Stimulated activated CD8-positive, alpha-beta memory T cell treated with anti-CD3 and anti-CD28 coated beads, Interleukin-4, amount 100 ng/mL, for 48 hours (primary cell): ENCODE measurements around the gene UBN2.
"Not testable (repeated sequence)": the region's sequence is repeated elsewhere in the genome, so short reads cannot be mapped to it uniquely, and the experiment has no call there.

Source experiments
- DNase-seq: peaks from one replicate; pipeline ENCODE4 v3.0.0-alpha.2; 2020

Gene UBN2

DNA sequence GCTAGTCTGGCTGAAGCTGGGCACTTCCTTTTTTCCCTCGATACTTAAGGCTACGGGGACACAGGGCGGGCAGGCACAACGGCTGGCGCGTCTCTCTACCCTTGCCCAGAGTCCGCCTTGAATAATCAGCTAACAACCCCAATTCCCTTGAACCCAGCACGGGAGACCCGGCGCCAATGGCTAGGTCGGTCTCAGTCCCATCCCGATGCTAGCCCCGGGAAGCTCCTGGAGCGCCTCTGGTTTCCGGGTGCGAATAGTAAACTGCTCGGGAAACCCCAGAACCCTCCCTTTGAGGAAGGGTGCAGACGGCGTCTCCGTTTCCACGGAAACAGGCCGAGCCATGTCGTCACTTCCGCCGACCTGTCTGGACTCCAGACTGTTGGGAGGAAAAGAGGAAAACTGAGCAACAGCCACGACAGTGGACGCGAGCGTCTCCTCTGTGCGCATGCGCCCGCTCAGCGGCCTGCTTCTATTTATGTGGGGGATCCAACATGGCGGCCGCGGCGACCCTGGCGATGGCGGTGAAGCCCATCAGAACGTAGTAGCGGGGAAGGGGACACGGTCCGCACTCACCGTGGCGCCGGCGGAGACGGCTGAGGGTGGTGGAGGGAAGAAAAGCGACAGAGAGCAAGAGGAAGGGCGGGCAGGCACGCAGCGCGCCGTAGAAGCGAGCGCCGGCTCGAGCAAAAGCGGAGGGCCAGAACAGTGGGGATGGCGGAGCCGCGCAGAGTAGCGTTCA lies at the start of gene UBN2:
TSS of gene UBN2 (plus strand) at position 464 of the 739 bp plus-strand sequence. CDS start at position 712, 248 bp downstream.
- DNase-seq = peak; percentile 97

DNA sequence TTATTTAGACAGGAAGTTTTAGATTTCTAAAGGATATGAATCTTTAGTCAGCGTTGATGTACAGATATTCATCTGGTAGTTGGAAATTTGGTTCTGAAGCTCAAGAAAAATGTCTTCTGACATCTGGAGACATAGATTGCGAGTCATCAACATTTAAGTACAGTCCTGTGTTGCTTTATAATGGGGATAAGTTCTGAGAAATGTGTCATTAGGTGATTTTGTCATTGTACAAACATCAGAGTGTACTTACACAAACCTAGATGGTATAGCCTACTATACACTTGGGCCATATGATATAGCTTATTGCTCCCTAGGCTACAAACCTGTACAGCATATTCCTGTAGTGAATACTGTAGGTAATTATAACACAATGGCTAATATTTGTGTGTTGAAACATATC lies 49.6 kb upstream of the UBN2 start:
- DNase-seq = no peak

DNA sequence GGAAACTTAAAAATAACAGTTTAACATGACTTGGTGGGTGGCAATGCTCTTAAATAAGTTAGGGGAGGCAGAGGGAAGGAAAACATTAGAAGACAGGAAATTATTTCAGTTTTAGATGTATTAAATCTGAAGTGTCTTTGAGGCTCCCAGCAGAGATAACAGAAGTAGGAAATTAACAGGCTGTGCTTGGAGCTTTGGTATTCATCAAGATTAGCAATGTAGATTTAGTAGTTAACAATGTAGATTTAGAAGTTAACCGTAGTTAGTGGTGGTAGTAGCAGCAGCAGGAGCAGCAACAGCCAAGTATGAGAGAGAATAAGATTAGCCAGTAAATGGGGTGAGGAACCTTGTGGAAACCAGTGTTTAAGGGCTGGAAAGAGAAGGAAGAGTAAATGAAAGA lies 48.7 kb upstream of the UBN2 start:
- DNase-seq = no peak

DNA sequence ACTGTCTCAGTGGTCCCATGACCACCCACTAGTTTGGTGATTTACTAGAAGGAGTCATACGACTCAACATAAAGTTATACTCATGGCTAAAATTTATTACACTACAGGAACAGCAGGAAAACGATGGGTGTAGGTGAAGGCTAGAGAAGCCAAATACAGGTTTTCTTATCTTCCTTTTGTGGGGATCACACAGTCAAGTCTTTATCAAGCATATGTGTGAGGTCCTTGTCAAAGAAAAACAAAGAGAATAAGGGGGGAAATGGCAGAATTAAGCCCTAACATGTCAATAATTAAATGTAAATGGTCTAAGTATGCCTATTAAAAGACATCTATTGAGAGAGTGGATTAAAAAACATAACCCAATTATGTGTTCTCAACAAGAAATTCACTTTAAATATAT lies 47.8 kb upstream of the UBN2 start:
- no peak for DNase-seq

DNA sequence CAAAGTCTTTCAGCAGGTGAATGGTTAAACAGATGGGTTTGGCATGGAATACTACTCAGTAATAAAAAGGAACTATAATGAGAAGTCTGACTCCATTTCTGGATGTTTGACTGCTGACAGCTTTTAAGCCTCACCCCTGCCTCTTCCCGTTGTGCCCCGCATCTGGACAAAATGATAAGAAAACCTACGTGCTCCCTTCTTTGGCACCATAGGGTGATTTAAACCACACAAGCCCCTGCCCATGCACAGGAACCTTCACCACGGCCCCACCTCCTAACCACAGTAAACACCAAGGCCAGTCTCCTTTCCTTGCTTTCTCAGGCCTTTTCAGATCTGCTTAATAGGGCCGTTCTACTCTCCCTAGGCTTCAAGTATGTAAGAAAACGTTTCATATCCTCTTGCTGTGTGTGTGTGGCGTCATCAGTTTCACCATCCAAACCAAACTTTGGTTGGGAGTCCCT lies 47.1 kb upstream of the UBN2 start:
- DNase-seq = no peak

DNA sequence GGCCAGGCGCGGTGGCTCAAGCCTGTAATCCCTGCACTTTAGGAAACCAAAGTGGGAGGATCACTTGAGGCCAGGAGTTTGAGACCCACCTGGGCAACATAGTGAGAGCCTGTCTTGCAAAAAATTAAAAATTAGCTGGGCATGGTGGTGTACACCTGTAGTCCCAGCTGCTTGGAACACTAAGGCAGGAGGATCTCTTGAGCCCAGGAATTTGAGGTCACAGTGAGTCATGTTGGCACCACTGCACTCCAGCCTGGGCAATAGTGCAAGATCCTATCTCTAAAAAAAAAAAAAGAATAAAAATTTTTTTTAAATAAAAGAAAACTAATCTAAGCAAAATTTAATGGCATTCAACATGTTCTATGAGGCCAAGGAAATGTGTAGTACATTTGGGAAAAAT lies 44.9 kb upstream of the UBN2 start:
- no peak for DNase-seq

DNA sequence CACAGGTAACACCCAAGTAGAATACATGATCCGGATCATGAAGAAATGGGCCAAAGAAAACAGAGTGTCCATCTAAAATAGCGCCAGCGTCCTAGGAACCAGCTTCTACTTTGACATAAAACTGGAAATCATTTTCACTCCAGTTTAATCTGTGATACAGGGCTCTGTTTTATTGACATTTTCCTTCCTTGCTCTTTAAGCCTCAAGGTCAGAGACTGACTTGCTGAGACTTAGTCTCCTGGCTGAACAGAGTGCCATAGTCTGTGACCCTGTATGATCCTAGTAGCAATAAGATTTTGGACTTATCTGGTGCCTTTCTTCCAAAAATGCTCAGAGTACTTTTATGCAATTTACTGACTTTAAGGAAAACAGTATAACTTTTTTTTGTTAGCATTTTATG lies 41.7 kb upstream of the UBN2 start:
- DNase-seq = no peak

DNA sequence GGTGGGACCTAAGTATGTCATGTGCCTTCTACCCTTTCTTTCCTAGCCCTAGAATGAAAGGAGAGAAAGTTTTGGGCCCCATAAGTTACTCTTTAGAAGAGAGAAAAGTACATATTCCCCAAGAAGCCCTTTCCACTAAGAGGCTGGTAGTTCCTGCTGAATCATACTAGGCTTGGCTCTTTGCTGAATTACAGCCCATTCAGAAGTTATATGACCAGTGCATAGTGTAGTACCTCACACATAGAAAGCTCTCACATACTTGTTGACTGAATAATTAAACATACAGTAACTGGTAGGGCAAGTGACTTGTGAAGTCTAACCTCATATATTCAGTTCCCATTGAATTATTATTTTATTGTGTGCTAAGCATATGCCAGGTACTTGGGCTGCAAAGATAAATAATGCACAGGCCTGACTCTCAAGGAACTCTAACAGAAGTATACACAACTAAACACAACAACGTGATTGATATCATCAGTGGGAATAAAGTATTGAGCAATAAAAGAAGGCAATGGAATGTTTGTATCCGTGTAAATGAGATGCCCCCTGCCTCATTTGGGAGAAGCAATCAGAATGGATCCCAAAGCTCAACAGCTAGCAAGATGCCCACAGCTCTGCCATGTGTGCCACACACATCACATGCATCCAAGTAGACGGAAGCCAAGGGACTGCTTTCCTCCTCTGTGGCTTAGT lies 38.9 kb upstream of the UBN2 start:
- no peak for DNase-seq

DNA sequence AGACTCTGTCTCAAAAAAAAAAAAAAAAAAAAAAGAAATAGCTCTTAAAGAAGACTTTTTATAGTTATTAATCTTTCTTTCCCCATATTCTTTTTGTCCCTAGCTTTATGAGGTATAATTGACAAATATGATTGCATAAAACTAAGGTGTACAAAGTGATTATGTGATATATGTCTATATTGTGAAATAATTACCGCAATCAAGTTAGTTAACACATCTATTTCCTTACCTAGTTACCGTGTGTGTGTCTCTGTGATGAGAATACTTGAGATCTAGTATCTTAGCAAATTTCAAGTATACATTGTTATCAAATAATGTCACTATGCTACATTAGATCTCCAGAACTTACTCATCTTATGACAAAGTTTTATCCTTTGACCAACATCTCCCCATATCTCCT lies 30.7 kb upstream of the UBN2 start:
- DNase-seq = no peak

DNA sequence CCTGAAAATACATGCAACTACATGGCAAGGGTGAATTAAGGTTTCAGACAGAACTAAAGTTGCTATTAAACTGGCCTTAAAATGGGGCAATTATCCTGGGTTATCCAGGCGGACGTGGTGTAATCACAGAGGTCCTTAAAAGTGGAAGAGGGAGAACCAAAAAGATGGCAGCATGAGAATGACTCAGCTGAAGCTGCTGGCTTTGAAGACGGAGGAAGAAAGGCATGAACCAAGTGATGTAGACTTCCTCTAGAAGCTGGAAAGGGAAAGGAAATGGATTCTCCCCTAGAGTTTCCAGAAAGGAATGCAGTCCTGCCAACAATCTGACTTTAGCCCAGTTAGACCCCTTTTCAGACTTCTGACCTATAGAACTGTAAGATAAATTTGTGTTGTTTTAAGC lies 27.0 kb upstream of the UBN2 start:
- no peak for DNase-seq

DNA sequence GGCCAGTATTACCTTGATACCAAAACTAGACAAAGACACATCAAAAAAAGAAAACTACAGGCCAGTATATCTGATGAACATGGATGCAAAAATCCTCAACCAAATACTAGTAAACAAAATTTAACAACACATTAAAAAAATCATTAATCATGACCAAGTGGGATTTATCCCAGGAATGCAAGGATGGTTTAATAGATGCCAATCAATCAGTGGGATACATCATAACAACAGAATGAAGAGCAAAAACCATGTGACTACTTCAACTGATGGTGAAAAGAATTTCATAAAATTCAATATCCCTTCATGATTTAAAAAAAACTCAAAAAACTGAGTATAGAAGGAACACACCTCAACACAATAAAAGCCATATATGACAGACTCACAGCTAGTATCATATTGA lies 25.2 kb upstream of the UBN2 start:
- DNase-seq = no peak

DNA sequence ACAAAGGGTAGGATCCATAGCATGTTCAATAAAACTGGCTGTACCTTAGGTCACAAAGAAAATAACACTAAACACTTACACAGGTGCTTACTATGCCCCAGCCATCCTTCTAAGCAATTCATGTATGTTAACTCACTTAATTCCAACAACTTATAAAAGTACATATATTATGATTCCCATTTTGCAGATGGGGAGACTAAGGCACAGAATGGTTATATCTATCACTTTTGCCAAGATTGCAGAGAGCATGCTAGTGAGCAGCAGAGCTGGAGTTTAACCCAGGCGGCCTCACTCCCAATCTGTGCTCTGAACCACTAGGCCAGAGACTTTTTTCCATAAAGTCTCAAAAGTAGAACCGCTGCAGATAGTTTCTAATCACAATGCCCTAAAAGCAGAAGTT lies 18.9 kb upstream of the UBN2 start:
- DNase-seq = no peak

DNA sequence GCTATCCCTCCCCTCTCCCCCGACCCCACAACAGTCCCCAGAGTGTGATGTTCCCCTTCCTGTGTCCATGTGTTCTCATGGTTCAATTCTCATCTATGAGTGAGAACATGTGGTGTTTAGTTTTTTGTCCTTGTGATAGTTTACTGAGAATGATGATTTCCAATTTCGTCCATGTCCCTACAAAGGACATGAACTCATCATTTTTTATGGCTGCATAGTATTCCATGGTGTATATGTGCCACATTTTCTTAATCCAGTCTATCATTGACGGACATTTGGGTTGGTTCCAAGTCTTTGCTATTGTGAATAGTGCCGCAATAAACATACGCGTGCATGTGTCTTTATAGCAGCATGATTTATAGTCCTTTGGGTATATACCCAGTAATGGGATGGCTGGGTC lies 17.5 kb upstream of the UBN2 start:
- DNase-seq = not testable (repeated sequence)

DNA sequence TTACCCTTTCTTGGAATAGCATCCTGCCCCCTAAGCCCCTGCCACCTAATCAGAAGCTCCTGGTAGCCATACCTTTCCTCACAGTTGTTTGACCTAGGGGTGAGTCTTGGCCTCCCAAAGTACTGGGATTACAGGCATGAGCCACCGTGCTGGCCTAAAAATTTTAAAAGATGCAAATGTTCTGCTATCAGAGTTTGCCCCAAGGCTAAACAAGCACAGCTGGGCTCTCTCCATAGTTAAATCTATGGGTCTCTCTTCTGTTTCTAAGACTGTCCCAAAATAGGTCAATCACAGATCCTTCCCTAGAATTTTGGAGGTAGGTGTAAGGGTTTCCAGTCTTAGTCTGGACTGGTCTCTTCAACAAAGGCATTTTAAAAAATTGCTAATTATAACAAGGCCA lies 12.9 kb upstream of the UBN2 start:
- DNase-seq = no peak

DNA sequence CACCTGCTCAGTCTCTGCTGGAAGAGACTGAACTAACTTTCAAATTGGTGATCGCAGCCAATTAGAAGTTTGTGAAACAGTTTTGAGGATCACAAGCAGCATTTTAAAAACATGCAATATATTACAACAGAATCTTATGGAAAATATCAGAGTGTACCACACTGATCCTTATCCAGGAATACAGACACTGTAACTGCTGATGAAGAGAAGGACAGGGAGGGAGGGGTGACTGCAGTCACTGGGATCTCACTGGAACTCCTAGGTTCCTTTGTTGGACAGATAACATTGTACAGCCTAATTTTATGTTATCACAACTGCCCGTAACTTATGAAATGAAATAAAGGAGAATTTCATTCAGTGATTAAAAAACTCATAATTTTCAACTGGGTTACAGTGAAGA lies 6.8 kb upstream of the UBN2 start:
- no peak for DNase-seq

DNA sequence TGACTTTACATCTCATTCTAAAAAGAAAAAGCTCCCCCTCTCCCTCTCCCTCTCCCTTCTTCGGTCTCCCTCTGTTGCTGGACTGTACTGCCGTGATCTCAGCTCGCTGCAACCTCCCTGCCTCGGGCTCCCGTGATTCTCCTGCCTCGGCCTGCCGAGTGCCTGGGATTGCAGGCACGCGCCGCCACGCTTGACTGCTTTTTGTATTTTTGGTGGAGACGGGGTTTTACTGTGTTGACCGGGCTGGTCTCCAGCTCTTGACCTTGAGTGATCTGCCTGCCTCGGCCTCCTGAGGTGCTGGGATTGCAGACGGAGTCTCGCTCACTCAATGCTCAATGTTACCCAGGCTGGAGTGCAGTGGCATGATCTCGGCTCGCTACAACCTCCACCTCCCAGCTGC lies 6.2 kb upstream of the UBN2 start:
- DNase-seq = not testable (repeated sequence)

DNA sequence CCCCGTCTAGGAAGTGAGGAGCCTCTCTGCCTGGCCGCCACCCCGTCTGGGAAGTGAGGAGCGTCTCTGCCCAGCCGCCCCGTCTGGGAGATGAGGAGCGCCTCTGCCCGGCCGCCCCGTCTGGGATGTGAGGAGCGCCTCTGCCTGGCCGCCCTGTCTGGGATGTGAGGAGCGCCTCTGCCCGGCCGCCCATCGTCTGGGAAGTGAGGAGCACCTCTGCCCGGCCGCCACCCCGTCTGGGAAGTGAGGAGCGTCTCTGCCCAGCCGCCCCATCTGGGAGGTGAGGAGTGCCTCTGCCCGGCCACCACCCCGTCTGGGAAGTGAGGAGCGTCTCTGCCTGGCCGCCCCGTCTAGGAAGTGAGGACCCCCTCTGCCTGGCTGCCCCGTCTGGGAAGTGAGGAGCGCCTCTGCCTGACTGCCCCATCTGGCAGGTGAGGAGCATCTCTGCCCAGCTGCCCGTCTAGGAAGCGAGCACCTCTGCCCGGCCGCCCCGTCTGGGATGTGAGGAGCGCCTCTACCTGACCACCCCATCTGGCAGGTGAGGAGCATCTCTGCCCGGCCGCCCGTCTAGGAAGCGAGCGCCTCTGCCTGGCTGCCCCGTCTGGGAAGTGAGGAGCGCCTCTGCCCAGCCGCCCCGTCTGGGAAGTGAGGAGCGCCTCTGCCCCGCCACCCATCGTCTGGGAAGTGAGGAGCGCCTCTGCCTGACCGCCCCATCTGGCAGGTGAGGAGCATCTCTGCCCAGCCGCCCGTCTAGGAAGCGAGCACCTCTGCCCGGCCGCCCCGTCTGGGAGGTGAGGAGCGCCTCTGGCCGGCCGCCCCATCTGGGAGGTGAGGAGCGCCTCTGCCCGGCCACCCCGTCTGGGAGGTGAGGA lies 5.5 kb upstream of the UBN2 start:
- not testable (repeated sequence) for DNase-seq

DNA sequence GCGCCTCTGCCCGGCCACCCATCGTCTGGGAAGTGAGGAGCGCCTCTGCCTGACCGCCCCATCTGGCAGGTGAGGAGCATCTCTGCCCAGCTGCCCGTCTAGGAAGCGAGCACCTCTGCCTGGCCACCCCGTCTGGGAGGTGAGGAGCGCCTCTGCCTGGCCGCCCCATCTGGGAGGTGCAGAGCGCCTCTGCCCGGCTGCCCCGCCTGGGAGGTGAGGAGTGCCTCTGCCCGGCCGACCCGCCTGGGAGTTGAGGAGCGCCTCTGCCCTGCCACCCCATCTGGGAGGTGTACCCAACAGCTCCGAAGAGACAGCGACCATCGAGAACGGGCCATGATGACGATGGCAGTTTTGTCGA lies 4.9 kb upstream of the UBN2 start:
- not testable (repeated sequence) for DNase-seq

DNA sequence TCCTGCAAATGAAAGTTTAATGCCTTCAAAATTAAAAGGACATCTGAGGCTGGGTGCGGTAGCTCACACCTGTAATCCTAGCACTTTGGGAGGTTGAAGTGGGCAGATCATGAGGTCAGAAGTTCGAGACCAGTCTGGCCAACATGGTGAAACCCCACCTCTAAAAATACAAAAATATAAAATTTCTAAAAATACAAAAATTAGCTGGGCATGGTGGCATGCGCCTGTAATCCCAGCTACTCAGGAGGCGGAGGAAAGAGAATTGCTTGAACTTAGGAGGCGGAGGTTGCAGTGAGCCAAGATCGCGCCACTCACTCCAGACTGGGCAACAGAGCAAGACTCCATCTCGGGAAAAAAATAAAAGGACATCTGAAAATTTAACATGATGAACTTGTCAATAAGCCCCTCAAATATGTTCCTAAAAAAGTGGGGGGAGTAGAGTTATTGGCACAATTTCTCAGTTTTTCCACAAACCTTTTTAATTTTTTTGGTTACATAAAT lies 4.0 kb upstream of the UBN2 start:
- DNase-seq = not testable (repeated sequence)

DNA sequence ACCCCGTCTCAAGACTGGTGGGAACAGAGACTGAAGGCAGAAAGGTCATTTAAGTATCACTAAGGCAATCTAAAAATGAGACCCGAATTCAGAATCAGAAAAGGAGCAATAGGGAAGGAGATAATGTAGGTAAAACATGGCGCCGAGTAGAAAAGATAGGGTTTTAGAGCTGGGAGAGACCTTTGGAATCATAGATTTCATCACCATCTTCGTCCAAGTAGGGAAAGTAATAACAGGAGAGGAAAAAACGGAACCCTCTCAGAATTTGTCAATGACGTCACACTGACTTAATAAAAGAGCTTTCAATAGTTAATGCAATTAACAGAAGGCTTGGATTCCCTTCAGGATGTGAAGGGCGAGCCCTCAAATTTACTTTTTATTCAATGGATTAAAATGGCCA lies 1.0 kb upstream of the UBN2 start:
- DNase-seq = no peak

DNA sequence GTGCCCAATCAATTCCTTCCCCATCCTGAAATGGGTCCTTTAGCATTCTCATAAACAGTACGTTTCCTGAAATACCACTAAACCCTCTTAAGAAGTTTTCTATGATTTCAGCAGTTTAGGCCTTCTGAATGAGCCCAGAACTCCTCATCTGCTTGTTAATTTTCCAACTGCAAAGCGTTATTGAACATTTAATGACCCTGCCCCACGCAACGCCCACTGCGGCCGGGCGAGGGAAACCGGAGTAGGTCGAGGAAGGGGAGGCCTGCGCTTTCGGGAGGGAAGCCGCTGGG lies 608 bp upstream of the UBN2 start:
- DNase-seq = no peak

DNA sequence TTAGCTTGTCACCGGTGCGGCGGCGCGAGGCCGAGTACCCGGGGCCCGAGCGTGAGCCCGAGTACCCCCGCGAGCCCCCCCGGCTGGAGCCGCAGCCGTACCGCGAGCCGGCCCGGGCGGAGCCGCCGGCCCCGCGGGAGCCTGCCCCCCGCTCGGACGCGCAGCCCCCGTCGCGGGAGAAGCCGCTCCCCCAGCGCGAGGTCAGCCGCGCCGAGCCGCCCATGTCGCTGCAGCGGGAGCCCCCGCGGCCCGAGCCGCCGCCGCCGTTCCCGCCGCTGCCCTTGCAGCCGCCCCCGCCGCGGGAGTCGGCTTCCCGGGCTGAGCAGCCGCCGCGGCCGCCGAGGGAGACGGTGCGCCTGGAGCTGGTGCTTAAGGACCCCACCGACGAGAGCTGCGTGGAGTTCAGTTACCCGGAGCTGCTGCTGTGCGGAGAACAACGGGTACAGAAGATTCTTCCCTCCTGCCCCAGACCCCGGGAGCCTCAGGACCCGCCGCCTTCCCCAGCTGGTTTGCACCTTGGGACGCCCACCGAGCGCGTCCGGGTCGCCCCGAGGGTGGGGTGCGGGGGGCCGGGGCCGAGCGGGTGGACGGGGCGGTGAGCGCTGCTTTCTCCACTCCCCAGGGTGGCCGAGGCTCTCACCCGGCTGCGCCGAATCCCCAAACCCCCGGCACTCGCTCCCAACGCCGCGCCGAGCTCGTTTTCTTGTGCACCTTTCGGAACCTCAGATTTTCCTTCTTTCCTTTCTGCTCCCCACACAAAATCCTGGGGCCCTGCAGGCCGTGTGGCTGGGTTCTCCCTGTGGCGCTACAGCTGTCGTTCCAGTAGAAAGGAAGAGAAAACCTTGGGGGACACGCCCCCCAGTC lies 708 bp downstream of the UBN2 start:
- DNase-seq = peak; percentile 54

DNA sequence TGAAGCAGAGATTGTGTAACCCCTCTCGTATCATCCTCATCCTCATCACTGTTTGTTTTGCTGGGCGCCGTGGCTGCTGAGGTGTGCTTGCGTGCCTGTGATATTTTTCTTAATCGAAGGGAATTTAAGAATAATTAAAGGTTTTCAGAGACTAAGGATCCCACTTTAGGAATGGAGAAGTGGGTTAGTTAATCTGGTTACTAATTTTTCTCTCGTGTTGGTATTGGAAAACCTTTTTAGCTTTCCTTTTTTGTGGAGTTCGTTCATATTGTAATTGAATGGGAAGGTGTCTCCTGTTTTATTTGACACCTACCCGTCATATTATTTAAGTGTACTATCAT lies 1.3 kb downstream of the UBN2 start:
- no peak for DNase-seq
